Stimulated activated naive CD8-positive, alpha-beta T cell treated with anti-CD3 and anti-CD28 coated beads, Interleukin-15, amount 100 ng/mL, for 72 hours (primary cell): Measurements from ENCODE around the gene MUC3A.
"Not testable (repeated sequence)": the region's sequence is repeated elsewhere in the genome, so short reads cannot be mapped to it uniquely, and the experiment has no call there.

Source experiments
- ATAC-seq: fragments of 150-1000 bp; cut with Tn5 transposase; 2 replicates; pipeline ENCODE4 v1.10.0; 2021; ENCODE audit warnings: mild to moderate bottlenecking, moderate library complexity
- DNase-seq, 2 donors: peaks; one replicate each; pipeline ENCODE4 v3.0.0; 2021 to 2022
- H3K27ac Mint-ChIP-seq, 2 donors: one replicate each; pipeline ENCODE4 v1.8.0; 2022; ENCODE audit warnings: mild to moderate bottlenecking in 2 of 2, mixed read lengths in 2 of 2, moderate library complexity in 2 of 2
- H3K27me3 Mint-ChIP-seq: one replicate; pipeline ENCODE4 v1.8.0; 2022; ENCODE audit warnings: mixed read lengths
- H3K4me1 Mint-ChIP-seq: one replicate; pipeline ENCODE4 v1.8.0; 2022; ENCODE audit warnings: mild to moderate bottlenecking, mixed read lengths
- H3K4me3 Mint-ChIP-seq, 2 donors: one replicate each; pipeline ENCODE4 v1.8.0; 2022; ENCODE audit warnings: mild to moderate bottlenecking in 2 of 2, mixed read lengths in 2 of 2, moderate library complexity in 1 of 2
- H3K9me3 Mint-ChIP-seq, 2 donors: one replicate each; pipeline ENCODE4 v1.8.0; 2022; ENCODE audit warnings: mixed read lengths in 2 of 2

Gene MUC3A

DNA sequence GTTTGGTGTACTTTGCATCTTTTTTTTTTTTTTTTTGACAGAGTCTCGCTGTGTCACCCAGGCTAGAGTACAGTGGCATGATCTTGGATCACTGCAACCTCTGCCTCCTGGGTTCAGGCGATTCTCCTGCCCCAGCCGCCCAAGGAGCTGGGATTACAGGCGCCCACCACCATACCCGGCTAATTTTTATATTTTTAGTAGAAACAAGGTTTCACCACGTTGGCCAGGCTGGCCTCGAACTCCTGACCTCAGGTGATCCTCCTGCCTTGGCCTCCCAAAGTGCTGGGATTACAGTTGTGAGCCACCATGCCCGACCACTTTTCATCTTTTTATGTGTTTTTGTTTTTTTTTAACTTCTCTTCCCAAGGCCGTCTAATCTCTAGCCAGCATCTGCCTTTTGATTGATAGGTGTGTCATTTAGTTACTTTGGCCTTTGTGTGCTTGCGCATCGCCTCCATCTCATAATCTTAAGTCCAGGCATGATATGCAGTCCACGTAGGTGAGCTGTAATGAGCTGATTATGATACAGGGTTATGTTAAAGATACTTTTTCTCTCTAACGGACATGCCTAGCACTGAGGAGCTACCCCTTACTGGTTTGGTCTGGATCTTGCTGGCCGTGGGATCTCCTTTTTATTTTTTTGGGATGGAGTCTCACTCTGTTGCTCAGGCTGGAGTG lies 35.0 kb downstream of the MUC3A start:
- H3K27ac Mint-ChIP-seq, H3K4me1 Mint-ChIP-seq, H3K4me3 Mint-ChIP-seq, ATAC-seq, DNase-seq, H3K9me3 Mint-ChIP-seq: not testable (repeated sequence)
- H3K27me3 Mint-ChIP-seq: peaks cover 28% of the 10 kb centered on the region

DNA sequence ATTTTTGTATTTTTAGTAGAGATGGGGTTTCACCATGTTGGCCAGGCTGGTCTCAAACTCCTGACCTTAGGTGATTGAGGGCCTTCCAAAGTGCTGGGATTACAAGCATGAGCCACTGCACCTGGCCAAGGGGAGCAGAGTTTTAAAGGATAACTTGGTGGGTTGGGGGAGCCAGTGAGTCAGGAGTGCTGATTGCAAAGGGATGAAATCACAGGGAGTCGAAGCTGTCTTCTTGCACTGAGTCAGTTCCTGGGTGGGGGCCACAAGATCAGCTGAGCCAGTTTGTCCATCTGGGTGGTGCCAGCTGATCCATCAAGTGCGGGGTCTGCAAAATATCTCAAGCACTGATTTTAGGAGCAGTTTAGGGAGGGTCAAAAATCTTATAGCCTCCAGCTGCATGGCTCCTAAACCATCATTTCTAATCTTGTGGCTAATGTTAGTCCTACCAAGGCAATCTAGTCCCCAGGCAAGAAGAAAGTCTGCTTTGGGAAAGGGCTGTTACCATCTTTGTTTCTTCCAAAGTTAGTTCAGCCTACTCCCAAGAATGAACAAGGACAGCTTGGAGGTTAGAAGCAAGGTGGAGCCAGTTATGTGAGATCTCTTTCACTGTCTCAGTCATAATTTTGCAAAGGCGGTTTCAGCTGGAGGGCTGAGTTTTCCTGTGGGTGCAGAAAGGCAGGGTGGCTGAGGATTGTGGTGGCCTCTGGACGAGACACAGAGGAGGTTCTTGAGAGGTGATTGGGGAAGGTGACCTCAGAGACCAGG lies 35.9 kb downstream of the MUC3A start:
- not testable (repeated sequence) for ATAC-seq, H3K4me1 Mint-ChIP-seq, H3K4me3 Mint-ChIP-seq, DNase-seq, H3K9me3 Mint-ChIP-seq, H3K27ac Mint-ChIP-seq
- peaks cover 28% of the 10 kb centered on the region for H3K27me3 Mint-ChIP-seq

DNA sequence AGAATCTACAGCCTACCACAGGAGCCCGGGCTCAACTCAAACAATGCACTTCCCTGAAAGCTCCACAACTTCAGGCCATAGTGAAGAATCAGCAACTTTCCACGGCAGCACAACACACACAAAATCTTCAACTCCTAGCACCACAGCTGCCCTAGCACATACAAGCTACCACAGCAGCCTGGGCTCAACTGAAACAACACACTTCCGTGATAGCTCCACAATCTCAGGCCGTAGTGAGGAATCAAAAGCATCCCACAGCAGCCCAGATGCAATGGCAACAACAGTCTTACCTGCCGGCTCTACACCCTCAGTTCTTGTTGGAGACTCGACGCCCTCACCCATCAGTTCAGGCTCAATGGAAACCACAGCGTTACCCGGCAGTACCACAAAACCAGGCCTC lies 42.3 kb downstream of the MUC3A start:
- no peaks in the 10 kb centered on the region for H3K4me1 Mint-ChIP-seq
- ATAC-seq: no peak
- H3K4me3 Mint-ChIP-seq: no peak overlapping the region
- no peaks in the 10 kb centered on the region for H3K27me3 Mint-ChIP-seq
- no peak overlapping the region for H3K27ac Mint-ChIP-seq
- DNase-seq: no peak
- H3K9me3 Mint-ChIP-seq: no peaks in the 10 kb centered on the region

- H3K9me3 Mint-ChIP-seq, DNase-seq, H3K4me3 Mint-ChIP-seq, H3K27ac Mint-ChIP-seq, ATAC-seq, H3K4me1 Mint-ChIP-seq, H3K27me3 Mint-ChIP-seq: not testable (repeated sequence)
Measured at GRCh38 chr7:100992280-100992679, 42.9 kb downstream of the MUC3A start.

DNA sequence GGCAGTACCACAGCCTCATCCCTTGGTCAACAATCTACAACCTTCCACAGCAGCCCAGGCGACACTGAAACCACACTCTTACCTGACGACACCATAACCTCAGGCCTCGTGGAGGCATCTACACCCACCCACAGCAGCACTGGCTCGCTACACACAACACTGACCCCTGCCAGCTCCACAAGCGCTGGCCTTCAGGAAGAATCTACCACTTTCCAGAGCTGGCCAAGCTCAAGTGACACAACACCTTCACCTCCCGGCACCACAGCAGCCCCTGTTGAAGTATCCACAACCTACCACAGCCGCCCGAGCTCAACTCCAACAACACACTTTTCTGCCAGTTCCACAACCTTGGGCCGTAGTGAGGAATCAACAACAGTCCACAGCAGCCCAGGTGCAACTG lies 45.3 kb downstream of the MUC3A start:
- not testable (repeated sequence) for DNase-seq

DNA sequence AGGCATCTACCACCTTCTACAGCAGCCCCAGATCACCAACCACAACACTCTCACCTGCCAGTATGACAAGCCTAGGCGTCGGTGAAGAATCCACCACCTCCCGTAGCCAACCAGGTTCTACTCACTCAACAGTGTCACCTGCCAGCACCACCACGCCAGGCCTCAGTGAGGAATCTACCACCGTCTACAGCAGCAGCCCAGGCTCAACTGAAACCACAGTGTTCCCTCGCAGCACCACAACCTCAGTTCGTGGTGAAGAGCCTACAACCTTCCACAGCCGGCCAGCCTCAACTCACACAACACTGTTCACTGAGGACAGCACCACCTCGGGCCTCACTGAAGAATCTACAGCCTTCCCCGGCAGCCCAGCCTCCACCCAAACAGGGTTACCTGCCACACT lies 49.2 kb downstream of the MUC3A start:
- not testable (repeated sequence) for H3K27ac Mint-ChIP-seq, ATAC-seq, DNase-seq, H3K4me3 Mint-ChIP-seq, H3K4me1 Mint-ChIP-seq, H3K9me3 Mint-ChIP-seq, H3K27me3 Mint-ChIP-seq

More for the DNA sequence above, 45.3 kb downstream of the MUC3A start:
- ATAC-seq, H3K4me3 Mint-ChIP-seq, H3K9me3 Mint-ChIP-seq, H3K4me1 Mint-ChIP-seq, H3K27ac Mint-ChIP-seq, H3K27me3 Mint-ChIP-seq: not testable (repeated sequence)

DNA sequence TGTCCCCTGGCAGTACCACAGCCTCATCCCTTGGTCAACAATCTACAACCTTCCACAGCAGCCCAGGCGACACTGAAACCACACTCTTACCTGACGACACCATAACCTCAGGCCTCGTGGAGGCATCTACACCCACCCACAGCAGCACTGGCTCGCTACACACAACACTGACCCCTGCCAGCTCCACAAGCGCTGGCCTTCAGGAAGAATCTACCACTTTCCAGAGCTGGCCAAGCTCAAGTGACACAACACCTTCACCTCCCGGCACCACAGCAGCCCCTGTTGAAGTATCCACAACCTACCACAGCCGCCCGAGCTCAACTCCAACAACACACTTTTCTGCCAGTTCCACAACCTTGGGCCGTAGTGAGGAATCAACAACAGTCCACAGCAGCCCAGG lies 50.0 kb downstream of the MUC3A start:
- H3K9me3 Mint-ChIP-seq, ATAC-seq, H3K4me1 Mint-ChIP-seq, DNase-seq, H3K27ac Mint-ChIP-seq, H3K4me3 Mint-ChIP-seq, H3K27me3 Mint-ChIP-seq: not testable (repeated sequence)

DNA sequence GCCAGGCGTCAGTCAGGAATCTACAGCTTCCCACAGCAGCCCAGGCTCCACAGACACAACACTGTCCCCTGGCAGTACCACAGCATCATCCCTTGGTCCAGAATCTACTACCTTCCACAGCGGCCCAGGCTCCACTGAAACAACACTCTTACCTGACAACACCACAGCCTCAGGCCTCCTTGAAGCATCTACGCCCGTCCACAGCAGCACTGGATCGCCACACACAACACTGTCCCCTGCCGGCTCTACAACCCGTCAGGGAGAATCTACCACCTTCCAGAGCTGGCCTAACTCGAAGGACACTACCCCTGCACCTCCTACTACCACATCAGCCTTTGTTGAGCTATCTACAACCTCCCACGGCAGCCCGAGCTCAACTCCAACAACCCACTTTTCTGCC lies 50.7 kb downstream of the MUC3A start:
- H3K27ac Mint-ChIP-seq, H3K4me1 Mint-ChIP-seq, H3K9me3 Mint-ChIP-seq, H3K4me3 Mint-ChIP-seq, H3K27me3 Mint-ChIP-seq, DNase-seq, ATAC-seq: not testable (repeated sequence)

GRCh38 chr7:101002333-101002732 lies 53.0 kb downstream of the MUC3A start:
- not testable (repeated sequence) for H3K4me1 Mint-ChIP-seq, H3K4me3 Mint-ChIP-seq, H3K27ac Mint-ChIP-seq, ATAC-seq, H3K9me3 Mint-ChIP-seq, H3K27me3 Mint-ChIP-seq, DNase-seq

DNA sequence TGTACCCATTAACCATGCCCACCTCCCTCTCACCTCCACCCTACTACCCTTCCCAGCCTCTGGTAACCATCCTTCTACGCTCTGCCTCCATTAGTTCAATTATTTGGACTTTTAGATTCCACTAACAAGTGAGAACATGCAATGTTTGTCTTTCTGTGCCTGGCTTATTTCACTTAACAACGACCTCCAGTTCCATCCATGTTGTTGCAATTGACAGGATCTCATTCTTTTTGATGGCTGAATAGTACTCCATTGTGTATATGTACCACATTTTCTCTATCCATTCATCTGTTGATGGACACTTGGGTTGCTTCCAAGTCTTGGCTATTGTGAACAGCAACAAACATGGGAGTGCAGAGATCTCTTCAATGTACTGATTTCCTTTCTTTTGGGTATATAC lies 58.0 kb downstream of the MUC3A start:
- not testable (repeated sequence) for H3K9me3 Mint-ChIP-seq, H3K27ac Mint-ChIP-seq, H3K4me1 Mint-ChIP-seq, DNase-seq, H3K4me3 Mint-ChIP-seq, ATAC-seq
- H3K27me3 Mint-ChIP-seq: peaks cover 12% of the 10 kb centered on the region

- Mint-ChIP-seq H3K9me3 (peaks cover 0 to 4% of the 10 kb centered on the region in 2 donors), H3K4me3 (no peak overlapping the region), H3K4me1 (no peaks in the 10 kb centered on the region), H3K27me3 (peaks cover 12% of the 10 kb centered on the region), H3K27ac (no peak overlapping the region)
- ATAC-seq (no peak), DNase-seq (no peak)
Measured at GRCh38 chr7:101009629-101010028, 60.3 kb downstream of the MUC3A start.

DNA sequence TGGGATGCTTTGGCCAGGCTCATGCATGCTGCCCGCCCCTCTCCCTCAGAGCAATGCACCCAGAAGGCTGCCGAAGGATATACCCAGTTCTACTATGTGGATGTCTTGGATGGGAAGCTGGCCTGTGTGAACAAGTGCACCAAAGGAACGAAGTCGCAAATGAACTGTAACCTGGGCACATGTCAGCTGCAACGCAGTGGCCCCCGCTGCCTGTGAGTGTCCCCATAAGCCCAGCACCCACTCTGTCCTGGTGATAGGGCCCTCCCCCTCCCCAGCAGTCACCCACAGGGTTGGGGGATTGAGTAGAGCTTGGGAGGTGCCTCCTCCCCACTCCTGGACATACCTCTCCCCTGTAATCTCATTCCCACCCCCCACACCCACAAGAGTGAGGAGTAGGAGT lies 63.6 kb downstream of the MUC3A start:
- no peak for DNase-seq
- Mint-ChIP-seq H3K4me3 (no peak overlapping the region), H3K9me3 (no peaks in the 10 kb centered on the region), H3K27ac (no peak overlapping the region), H3K27me3 (peaks cover 33% of the 10 kb centered on the region), H3K4me1 (peaks cover 21% of the 10 kb centered on the region)
- ATAC-seq: no peak

DNA sequence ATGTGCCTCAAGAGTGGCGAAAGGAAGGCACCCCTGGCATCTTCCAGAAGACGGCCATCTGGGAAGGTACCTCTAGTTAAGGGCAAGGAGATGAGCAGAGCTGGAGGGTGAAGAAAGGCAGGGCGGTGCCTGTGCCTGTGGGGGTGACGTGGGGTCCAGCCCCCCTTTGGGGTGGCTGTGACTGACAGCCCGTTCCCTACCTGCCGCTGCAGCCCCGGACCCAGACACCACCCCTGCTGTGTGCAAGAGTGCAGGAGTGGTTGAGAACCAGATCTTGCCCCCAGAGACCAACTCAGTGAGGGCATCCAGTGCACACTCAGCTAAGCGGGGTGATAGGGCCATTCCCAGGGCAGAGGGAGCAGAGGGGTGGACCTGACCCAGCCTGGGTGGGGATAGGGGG lies 66.3 kb downstream of the MUC3A start:
- H3K4me3 Mint-ChIP-seq: peak overlapping the region in 1 of 2 donors; percentile 11
- H3K27ac Mint-ChIP-seq: no peak overlapping the region
- peaks cover 39% of the 10 kb centered on the region for H3K27me3 Mint-ChIP-seq
- H3K9me3 Mint-ChIP-seq: no peaks in the 10 kb centered on the region
- ATAC-seq (no peak), DNase-seq (no peak)
- peaks cover 39% of the 10 kb centered on the region for H3K4me1 Mint-ChIP-seq

DNA sequence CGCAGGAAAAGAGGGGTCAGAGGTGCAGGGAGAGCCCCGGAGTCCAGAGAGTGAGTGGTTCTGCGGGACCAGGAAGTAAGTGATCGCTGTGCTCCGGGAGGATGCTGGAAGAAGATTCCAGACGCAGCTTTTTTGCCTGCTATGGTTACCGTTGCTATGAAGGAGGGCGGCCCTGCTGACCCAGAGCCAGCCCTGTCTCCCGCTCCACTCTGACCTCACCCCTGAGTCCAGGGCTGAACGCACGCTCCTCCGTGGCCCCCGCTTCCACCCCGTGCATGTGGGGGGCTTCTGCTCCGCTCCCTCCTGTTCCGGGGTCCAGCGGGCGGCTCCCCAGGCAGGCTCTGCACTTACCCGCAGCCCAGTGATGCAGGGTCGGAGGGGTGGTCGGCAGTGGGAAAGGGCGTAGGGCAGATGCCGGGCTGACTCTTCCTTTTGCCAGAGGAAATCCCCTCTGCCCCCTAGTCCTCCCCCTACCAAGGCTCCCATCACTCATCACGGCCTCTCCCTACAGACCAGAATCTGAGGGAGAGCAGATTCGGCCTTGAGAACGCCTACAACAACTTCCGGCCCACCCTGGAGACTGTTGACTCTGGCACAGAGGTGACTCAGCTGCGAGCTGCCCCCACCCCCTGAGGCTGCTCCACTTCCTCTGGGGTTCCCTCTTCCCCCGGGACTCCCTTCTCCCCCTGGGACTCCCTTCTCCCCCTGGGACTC lies 67.9 kb downstream of the MUC3A start:
- DNase-seq: peak; percentile 55 to 68
- no peaks in the 10 kb centered on the region for H3K9me3 Mint-ChIP-seq
- peak; percentile 92 for ATAC-seq
- H3K4me1 Mint-ChIP-seq: peaks cover 39% of the 10 kb centered on the region
- peak overlapping the region; percentile 76 to 89 for H3K27ac Mint-ChIP-seq
- peak overlapping the region; percentile 82 to 85 for H3K4me3 Mint-ChIP-seq
- H3K27me3 Mint-ChIP-seq: peaks cover 54% of the 10 kb centered on the region
